ENCODE measurements around the gene ROBO1. TPM values are rescaled to one million over a fixed set of nuclear protein-coding genes. Genes with fewer than 3 reads are reported as not detected.

The ROBO1 gene
- total and polyA plus RNA-seq, 2 of the 8 experiments (the other 6 are each of a cell fraction or from before 2014, with no cell fraction given) = 51.4 to 91.0 TPM

DNA sequence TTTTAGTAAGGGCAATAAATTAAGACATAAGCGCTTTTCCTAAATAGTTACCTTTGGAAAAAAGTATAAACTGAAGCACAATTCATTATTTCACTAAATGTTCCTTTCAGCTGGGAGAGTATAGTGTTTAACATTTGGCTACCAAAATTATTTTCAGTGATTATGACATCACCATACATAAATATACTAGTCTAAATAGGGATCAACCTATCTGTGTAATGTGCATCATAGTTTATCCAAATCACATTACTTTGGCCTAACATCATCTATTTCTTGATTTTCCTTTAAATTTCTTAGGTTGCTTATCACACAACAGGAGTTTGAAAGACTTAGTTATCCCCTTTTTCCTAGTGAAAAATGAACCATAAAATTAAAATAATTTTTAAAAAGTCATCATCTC lies 738.9 kb downstream of the ROBO1 start:
- H3K14ac ChIP-seq (ENCODE audit: insufficient read length) = no peak overlapping the region
- H3K23ac ChIP-seq (ENCODE audit: insufficient read length) = no peak overlapping the region
- no peak overlapping the region for H2BK5ac ChIP-seq (ENCODE audit: low read depth, low read length)
- H2AFZ ChIP-seq (ENCODE audit: low read length) = no peak overlapping the region
- POLR2A ChIA-PET (ENCODE audit: partially characterized antibody) = no interaction called here
- H4K20me1 ChIP-seq (replicated peaks in 1 of 2; ENCODE audit: control insufficient read depth in 1 of 2, insufficient read depth in 2 of 2, low read length in 2 of 2) = no peaks in the 10 kb centered on the region
- no peak overlapping the region for H4K91ac ChIP-seq (replicated peaks; ENCODE audit: insufficient read length, low read length)
- no peak overlapping the region for H3K4me2 ChIP-seq (ENCODE audit: insufficient read depth in 1 of 2, low read depth in 2 of 2, low read length in 2 of 2)
- H2BK120ac ChIP-seq (replicated peaks; ENCODE audit: low read depth, low read length) = no peak overlapping the region
- no peak for DNase-seq (ENCODE audit: low read depth in 1 of 2, low spot score in 2 of 2)
- H4K8ac ChIP-seq (ENCODE audit: extremely low read depth, insufficient read depth, low read length) = no peak overlapping the region
- no peak overlapping the region for H3K56ac ChIP-seq (replicated peaks; ENCODE audit: insufficient read length, low read depth, low read length)
- CTCF ChIA-PET (ENCODE audit: partially characterized antibody) = interaction anchor here (1.3 kb wide), 1 partner anchor 57 kb away, joined by 4 read pairs; no protein-coding TSS in a partner anchor
- no peak overlapping the region for H4K5ac ChIP-seq (ENCODE audit: insufficient read length, low read depth, low read length)
- no peak for FAIRE-seq
- H3K9ac ChIP-seq (replicated peaks in 1 of 4; ENCODE audit: extremely low read depth in 1 of 4, low read depth in 3 of 4, low read length in 3 of 4) = no peak overlapping the region
- no peaks in the 10 kb centered on the region for H3K9me3 ChIP-seq (ENCODE audit: insufficient read depth in 2 of 2, low read depth in 1 of 2, low read length in 1 of 2)
- H2BK20ac ChIP-seq (ENCODE audit: low read length) = no peak overlapping the region
- H2BK12ac ChIP-seq (ENCODE audit: low read depth, low read length) = no peak overlapping the region
- H3K4ac ChIP-seq (replicated peaks; ENCODE audit: insufficient read length, low read depth, low read length) = no peak overlapping the region
- no peaks in the 10 kb centered on the region for H3K79me1 ChIP-seq (ENCODE audit: low read depth, low read length)
- no peak overlapping the region for H2AK5ac ChIP-seq (ENCODE audit: low read depth, low read length)
- no peak overlapping the region for H3K18ac ChIP-seq (ENCODE audit: extremely low read depth, low read length)
- WGBS, 2 experiments (ENCODE audit: extremely low coverage in 1 of 2, insufficient coverage in 1 of 2, insufficient read length in 1 of 2, insufficient replicate concordance in 2 of 2, low coverage in 1 of 2, low lambda C conversion rate in 2 of 2, missing lambda C conversion rate in 1 of 2) = 90% methylated on average over 1 of the region's 1 CpG; no CpG with 5 or more reads in 1 of the 2 experiments
- H3K27me3 ChIP-seq (replicated peaks in 1 of 4; ENCODE audit: control insufficient read depth in 3 of 4, extremely low read depth in 1 of 4, insufficient read depth in 3 of 4, low read length in 3 of 4) = no peaks in the 10 kb centered on the region
- no peak overlapping the region for H2BK15ac ChIP-seq (ENCODE audit: low read length)
- H3K27ac ChIP-seq (ENCODE audit: low read depth, low read length) = no peak overlapping the region
- H3K4me3 ChIP-seq (ENCODE audit: extremely low read depth in 1 of 4, insufficient read depth in 2 of 4, low read depth in 3 of 4, low read length in 4 of 4) = no peak overlapping the region
- no peaks in the 10 kb centered on the region for H3K4me1 ChIP-seq (replicated peaks in 1 of 4; ENCODE audit: control insufficient read depth in 3 of 4, insufficient read depth in 4 of 4, low read length in 3 of 4)
- H3K79me2 ChIP-seq (ENCODE audit: control insufficient read depth in 1 of 2, insufficient read depth in 2 of 2, low read length in 2 of 2) = no peaks in the 10 kb centered on the region
- no peaks in the 10 kb centered on the region for H3K23me2 ChIP-seq (ENCODE audit: low read depth, low read length)
- H3K36me3 ChIP-seq (ENCODE audit: control insufficient read depth in 2 of 4, insufficient read depth in 4 of 4, low read length in 3 of 4) = no peaks in the 10 kb centered on the region
- no peak for TF ChIP-seq TAF1 (IDR thresholded peaks at IDR 0.05; ENCODE audit: low read depth, low read length)
- TF ChIP-seq, protein P1, sequence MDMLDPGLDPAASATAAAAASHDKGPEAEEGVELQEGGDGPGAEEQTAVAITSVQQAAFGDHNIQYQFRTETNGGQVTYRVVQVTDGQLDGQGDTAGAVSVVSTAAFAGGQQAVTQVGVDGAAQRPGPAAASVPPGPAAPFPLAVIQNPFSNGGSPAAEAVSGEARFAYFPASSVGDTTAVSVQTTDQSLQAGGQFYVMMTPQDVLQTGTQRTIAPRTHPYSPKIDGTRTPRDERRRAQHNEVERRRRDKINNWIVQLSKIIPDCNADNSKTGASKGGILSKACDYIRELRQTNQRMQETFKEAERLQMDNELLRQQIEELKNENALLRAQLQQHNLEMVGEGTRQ (IDR thresholded peaks at IDR 0.05; ENCODE audit: low read length) = no peak
- TF ChIP-seq EGR1 (IDR thresholded peaks at IDR 0.05; ENCODE audit: borderline replicate concordance, low read depth, low read length) = no peak
- TF ChIP-seq POLR2A (IDR thresholded peaks at IDR 0.05; ENCODE audit: control extremely low read depth in 1 of 2, low read depth in 2 of 2, low read length in 2 of 2) = no peak
- no peak for TF ChIP-seq KDM5A (IDR thresholded peaks at IDR 0.05; ENCODE audit: low read length)
- no peak for TF ChIP-seq MAFK (IDR thresholded peaks at IDR 0.05; ENCODE audit: low read depth, low read length)
- TF ChIP-seq PHF8 (conservative IDR thresholded peaks at IDR 0.05; ENCODE audit: low read depth, low read length) = no peak
- no peak for TF ChIP-seq SIX5 (IDR thresholded peaks at IDR 0.05; ENCODE audit: low read depth, low read length)
- TF ChIP-seq ASH2L (IDR thresholded peaks at IDR 0.05; ENCODE audit: low read length) = no peak
